Neural cell (in vitro differentiated cells): ENCODE data around the gene PCDH9.

Source experiments
- TAF1 ChIP-seq: IDR thresholded peaks from 2 replicates; pipeline ENCODE4 v1.6.1; 2012; ENCODE audit warnings: low read depth
- TF ChIP-seq, protein P1 (sequence below): fragments of 450-650 bp; IDR thresholded peaks from 2 replicates; pipeline ENCODE4 v1.5.1; 2014; ENCODE audit warnings: antibody characterized with exemption, mild to moderate bottlenecking, moderate library complexity; ENCODE audit not compliant: poor library complexity, severe bottlenecking

DNA sequence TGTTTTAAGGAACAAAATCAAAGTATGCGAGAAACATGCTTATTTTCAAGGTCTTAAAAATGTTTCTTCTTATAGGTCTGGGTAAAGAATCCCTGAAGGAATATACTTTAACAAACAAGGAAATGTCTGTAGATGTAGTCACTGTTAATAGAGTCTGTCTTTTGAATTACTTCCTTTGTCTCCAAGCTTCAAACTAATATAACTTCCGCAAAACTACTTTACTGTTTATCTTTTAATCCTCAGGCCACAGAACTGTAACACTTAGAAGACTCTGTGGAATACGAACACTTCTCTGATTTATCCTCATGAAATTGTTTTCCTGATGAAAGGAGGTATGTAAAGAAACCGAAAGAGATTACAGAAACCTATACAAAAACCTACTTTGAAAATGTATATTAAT, 316.0 kb downstream of the PCDH9 start:
- TF ChIP-seq, protein P1, sequence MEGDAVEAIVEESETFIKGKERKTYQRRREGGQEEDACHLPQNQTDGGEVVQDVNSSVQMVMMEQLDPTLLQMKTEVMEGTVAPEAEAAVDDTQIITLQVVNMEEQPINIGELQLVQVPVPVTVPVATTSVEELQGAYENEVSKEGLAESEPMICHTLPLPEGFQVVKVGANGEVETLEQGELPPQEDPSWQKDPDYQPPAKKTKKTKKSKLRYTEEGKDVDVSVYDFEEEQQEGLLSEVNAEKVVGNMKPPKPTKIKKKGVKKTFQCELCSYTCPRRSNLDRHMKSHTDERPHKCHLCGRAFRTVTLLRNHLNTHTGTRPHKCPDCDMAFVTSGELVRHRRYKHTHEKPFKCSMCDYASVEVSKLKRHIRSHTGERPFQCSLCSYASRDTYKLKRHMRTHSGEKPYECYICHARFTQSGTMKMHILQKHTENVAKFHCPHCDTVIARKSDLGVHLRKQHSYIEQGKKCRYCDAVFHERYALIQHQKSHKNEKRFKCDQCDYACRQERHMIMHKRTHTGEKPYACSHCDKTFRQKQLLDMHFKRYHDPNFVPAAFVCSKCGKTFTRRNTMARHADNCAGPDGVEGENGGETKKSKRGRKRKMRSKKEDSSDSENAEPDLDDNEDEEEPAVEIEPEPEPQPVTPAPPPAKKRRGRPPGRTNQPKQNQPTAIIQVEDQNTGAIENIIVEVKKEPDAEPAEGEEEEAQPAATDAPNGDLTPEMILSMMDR: no peak
- TF ChIP-seq TAF1: no peak
